Suppressor macrophage (primary cell): Measurements from ENCODE around the gene SETD7.

Source experiments
- DNase-seq, 4 experiments: peaks; one replicate each; pipeline ENCODE4 v3.0.0-alpha.2; 2020 to 2022
- total RNA-seq, 17 experiments: gene quantifications; one replicate each; lab custom pipeline; 2026; ENCODE audit warnings: mixed read lengths in 6 of 17, inconsistent platforms in 3 of 17; lab: John Stamatoyannopoulos, UW

Gene SETD7
- 11.7 to 198 (median 125) reads per million in 17 experiments for total RNA-seq

DNA sequence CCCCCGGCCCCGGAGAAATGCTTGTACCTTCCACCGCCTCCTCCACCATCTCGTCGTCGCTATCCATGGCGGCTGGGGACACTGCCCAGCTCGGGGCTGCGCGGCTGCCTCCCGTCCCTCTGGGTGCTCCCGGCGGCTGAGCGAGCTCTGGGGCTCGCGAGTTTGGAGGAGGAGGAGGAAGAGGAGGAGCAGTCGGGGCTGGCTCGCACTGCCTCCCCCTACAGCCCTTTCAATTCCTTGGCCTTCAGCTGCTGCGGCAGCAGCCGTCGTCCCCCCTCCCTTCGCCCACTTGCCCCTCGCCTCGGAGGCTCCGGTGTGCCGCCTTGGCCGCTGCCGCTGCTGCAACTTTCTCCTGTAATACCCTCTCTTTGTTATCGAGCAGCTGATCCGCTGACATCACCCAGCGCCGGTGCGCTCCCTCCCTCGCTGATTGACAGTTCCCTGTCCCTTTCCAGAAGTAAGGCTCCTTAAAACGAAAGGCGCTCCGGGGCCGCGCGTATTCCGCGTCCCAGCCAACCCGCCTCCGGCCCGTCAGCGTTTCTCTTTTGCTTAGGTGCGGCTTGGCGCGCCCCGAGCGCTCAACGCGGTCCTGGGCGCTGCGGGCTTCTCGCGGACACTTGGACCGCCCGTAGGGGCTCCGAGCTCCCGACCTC lies at the start of gene SETD7:
Gene SETD7, minus strand, starts transcription at position 149 of the 653 bp plus-strand sequence. Its CDS starts 82 bp downstream, at position 67.
- DNase-seq = peak; percentile 72 to 87 (median 80)

GRCh38 chr4:139605516-139605915 lies 49.5 kb upstream of the SETD7 start:
- DNase-seq = no peak

DNA sequence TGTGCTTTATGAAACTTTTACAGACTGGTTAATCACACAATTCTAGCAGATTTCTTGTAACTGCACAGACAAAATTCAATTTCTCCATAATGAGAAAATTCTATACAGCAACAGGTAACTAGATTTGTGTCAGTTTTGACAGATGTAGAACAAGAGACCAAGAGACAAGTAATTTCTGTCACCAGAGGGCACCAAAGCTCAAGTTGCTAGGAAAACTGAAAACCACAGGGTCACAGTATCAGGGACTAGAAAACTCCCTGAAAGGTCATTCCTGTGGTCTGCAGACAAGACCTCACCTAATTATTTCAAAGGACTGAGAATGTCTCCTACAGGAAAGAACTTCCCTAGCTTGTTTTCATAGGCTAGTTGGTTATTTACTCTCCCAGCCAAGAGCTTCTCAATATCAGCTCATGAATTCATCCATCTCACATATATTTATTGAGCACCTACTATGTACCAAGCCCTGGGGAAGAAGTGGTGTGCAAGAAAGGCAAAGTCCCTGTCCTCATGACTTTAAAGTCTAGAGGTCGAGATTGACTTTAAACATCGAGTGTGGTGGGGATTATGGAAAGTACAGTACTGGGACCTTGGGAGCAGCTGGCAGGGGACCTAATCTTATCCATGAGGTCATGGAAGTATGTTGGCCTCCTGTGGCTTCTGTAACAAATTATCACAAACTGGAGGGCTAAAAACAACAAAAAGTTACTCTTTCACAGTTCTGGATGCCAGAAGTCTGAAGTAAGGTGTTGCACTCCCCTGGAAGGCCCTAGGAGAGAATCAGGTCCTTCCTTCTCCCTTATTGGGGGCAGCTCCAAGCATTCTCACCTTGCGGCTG lies 47.8 kb upstream of the SETD7 start:
- peak; percentile 72 to 83 (median 72) for DNase-seq

GRCh38 chr4:139602776-139603360 lies 46.8 kb upstream of the SETD7 start:
- no peak for DNase-seq

DNA sequence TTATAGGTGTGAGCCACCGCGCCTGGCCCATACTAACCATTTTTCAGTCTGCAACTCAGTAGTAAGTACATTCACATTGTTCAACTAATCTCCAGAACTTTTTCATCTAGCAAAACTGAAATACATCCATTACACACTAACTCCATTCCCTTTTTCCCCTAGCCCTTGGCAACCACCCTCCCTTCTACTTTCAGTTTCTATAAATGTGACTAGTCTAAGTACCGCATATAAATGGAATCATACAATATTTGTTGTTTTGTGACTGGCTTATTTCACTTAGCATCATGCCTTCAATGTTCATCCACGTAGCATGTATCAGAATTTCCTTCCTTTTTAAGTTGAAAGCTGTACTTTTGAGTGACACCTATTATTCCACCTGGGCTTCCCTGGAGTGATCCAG lies 44.6 kb upstream of the SETD7 start:
- no peak for DNase-seq

GRCh38 chr4:139599594-139600374 lies 43.8 kb upstream of the SETD7 start:
- DNase-seq = no peak

- no peak for DNase-seq
Measured at GRCh38 chr4:139599076-139599475, 43.1 kb upstream of the SETD7 start.

GRCh38 chr4:139596684-139597279 lies 40.8 kb upstream of the SETD7 start:
- no peak for DNase-seq

DNA sequence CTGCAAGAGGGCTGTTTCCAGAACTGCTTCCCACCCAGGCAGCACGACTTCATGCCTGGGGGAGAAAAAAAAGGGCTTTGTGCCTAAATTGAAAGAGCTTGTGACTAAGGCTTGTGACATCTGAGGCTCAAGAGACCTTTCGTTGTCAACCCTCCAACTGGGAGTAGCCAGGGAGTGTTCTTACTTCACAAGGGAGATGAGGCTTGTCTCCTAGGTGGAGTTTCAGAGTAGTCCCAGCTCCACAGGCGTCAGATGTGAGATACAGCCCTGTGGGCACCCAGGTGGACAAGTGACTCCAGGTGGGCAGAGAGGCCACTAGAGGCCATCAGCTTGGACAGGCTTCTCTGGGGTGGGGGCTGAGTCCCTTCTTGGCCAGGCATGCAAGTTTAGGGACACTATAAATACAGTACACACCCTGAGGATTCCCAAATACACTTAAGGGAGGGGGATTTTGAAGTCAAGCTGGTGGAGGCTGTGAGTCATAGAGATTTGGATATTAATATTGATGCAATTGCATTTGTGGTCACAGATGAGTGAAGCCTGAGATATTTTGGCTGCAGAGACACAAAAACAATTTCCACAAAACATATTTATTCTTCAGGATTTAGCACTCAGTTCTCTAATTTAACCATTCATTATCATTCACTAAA lies 40.1 kb upstream of the SETD7 start:
- no peak for DNase-seq

DNA sequence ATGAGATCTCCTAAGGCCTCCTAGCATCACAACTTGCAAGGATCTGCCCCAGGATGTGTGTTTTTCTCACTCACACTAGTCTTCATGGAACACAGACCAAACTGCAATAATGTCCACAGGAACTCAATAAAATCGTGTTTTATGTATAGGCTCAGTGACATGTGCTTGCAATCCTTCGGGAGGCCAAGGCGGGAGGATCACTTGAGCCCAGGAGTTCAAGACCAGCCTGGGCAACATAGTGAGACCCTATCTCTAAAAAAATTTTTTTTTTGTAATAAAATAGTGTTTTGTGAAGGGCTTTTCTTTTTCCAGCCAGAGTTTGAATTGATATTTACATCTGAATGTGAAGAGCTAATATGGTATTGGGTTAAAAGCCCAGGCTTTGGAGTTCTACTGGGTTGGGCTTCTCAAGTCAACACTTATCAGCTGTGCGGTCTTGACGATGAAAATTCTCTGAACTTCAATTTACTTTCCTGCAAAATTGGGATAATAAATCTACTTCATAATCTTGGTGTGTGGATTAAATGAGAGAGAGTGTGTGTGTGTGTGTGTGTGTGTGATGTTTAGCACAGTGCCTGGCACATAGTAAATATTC lies 38.7 kb upstream of the SETD7 start:
- no peak for DNase-seq

- no peak for DNase-seq
Measured at GRCh38 chr4:139593091-139593564, 37.1 kb upstream of the SETD7 start.

GRCh38 chr4:139589336-139590018 lies 33.5 kb upstream of the SETD7 start:
- no peak for DNase-seq

GRCh38 chr4:139587446-139587845 lies 31.4 kb upstream of the SETD7 start:
- DNase-seq = no peak

GRCh38 chr4:139585473-139585872 lies 29.5 kb upstream of the SETD7 start:
- no peak for DNase-seq

DNA sequence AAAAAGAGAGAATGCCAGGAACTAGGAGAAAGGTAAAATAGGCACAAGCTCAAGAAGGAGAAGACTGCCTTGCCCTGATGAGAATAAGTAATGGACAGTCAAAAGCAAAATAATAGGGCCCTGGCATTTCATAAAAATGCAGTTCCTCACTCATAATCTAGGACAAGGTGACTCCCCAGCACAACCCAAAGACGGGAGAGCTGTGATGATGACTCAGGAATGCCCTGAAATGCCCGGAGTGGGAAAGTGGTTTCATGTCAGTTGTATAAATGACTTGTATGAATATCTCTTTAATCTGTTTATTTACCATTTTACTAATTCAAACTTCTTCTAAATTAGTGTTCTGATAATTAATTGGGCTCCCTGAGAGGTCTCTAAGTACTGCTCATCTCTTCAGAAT lies 28.8 kb upstream of the SETD7 start:
- DNase-seq = no peak

- DNase-seq = no peak
Measured at GRCh38 chr4:139584013-139584412, 28.0 kb upstream of the SETD7 start.

DNA sequence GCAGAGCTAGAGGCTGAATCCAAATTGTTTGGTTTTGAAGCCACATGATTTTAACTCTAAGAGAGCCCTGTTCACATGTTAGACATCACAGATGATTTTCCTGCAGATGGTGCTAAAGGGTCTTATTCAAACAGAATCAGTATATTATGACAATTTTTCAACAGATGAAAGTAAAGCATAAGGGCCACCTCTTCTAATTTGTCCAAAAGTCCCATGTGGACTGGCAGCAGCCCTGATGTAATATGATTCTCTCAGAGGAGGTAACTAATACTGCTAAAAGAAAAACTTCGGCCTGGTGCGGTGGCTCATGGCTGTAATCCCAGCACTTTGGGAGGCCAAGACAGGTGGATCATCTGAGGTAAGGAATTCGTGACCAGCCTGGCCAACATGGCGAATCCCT lies 26.0 kb upstream of the SETD7 start:
- no peak for DNase-seq

DNA sequence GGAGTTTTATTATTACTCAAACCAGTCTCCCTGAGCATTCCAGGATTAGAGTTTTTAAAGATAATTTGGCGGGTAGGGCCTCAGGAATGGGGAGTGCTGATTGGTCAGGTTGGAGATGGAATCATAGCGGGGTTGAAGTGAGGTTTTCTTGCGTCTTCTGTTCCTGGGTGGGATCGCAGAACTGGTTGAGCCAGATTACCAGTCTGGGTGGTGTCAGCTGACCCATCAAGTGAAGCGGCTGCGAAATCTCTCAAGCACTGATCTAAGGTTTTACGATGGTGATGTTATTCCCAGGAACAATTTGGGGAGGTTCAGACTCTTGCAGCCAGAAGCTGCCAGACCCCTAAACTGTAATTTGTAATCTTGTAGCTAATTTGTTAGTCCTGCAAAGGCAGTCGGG lies 25.1 kb upstream of the SETD7 start:
- DNase-seq = no peak

DNA sequence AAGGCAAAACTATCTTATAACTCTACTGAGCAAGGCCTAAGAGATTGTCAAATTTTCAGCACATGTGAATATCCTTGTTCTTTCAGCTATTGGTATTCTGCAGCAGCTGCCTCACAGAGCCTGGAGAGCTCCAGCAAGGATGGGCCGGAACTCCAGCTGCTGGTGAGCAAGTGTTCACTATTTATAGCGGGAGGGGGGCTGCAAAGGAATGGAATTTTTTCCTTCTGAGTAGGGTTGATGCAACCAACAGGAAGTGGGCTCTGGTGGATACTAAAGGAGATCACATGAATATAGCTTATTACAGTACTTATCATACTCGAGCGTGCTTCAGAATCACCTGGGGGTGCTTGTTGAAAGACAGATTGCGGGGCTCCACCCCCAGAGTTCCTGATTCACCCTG lies 20.2 kb upstream of the SETD7 start:
- no peak for DNase-seq

DNA sequence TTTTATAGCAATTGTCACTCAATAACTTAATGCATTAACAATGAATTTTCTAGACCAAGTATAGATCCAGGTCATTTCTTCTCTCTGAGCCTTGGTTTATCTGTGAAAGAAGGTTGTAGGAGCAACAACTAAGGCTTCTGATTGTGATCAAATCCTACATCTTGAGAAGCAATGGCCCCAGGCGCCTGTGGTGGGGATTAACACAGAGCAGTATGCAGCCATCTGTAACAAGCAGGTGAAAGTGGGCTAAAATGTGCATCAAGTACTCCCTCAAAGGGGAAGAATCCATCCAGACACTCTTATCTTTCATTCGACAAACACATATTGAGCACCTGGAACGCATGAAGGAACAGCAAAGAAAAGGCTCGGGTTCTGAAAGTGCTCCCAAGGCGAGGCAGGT lies 19.1 kb upstream of the SETD7 start:
- no peak for DNase-seq

- no peak for DNase-seq
Measured at GRCh38 chr4:139574641-139575040, 18.6 kb upstream of the SETD7 start.
